PC-3 (cell line): ENCODE data around the gene KLHL40. TPM values are rescaled to one million over a fixed set of nuclear protein-coding genes. Genes with fewer than 3 reads are reported as not detected.

Source experiments
- ATAC-seq: fragments of 200-7000 bp; cut with Tn5 transposase; 2 replicates; pipeline ENCODE4 v1.9.1; 2020; ENCODE audit warnings: mild to moderate bottlenecking, moderate library complexity
- BruUV-seq: library from RNA; stranded (reverse); fragments of 400-500 nt; replicated peaks from 2 replicates; lab custom pipeline; 2021; lab: Mats Ljungman, UMichigan
- CTCF ChIA-PET: fragments of 300-600 bp; sonication (Branson Sonifier 250); formaldehyde crosslinking; loops from one replicate; lab custom pipeline; 2022; ENCODE audit warnings: antibody characterized with exemption; lab: Charles Lee
- POLR2A ChIA-PET: fragments of 300-600 bp; sonication (Branson Sonifier 250); formaldehyde crosslinking; loops from one replicate; lab custom pipeline; 2022; ENCODE audit warnings: antibody characterized with exemption; ENCODE audit not compliant: unreplicated experiment; lab: Charles Lee
- DNase-seq: peaks from one replicate; pipeline ENCODE4 v3.0.0-alpha.2; 2015
- H2AFZ ChIP-seq: fragments of 300-600 bp; sonication (generic); 2 replicates; pipeline ENCODE4 v1.6.0; 2016; ENCODE audit warnings: antibody characterized with exemption, low read length
- H3F3A ChIP-seq: fragments of 300-600 bp; sonication (generic); one replicate; pipeline ENCODE4 v1.6.0; 2017; ENCODE audit warnings: antibody characterized with exemption, low read length, control low read depth, mild to moderate bottlenecking; ENCODE audit not compliant: unreplicated experiment
- H3K27ac ChIP-seq: fragments of 300-600 bp; sonication (generic); 2 replicates; pipeline ENCODE4 v1.5.1; 2016; ENCODE audit warnings: mild to moderate bottlenecking, low read length
- H3K27me3 ChIP-seq: fragments of 300-600 bp; sonication (generic); 2 replicates; pipeline ENCODE4 v1.6.1; 2016; ENCODE audit warnings: low read length, mixed read lengths
- H3K36me3 ChIP-seq: fragments of 300-600 bp; sonication (generic); 2 replicates; pipeline ENCODE4 v1.6.1; 2016; ENCODE audit warnings: low read depth, mixed run types, low read length, mixed read lengths
- H3K4me1 ChIP-seq: fragments of 300-600 bp; sonication (generic); 2 replicates; pipeline ENCODE4 v1.5.1; 2016; ENCODE audit warnings: low read length; ENCODE audit not compliant: insufficient read depth
- H3K4me2 ChIP-seq: fragments of 300-600 bp; sonication (generic); 2 replicates; pipeline ENCODE4 v1.6.0; 2016; ENCODE audit warnings: low read length
- H3K4me3 ChIP-seq: fragments of 300-600 bp; sonication (generic); 2 replicates; pipeline ENCODE4 v1.5.1; 2016; ENCODE audit warnings: mild to moderate bottlenecking, low read length, mixed read lengths
- H3K79me2 ChIP-seq: fragments of 300-600 bp; sonication (generic); 2 replicates; pipeline ENCODE4 v1.6.1; 2017; ENCODE audit warnings: low read length, mixed read lengths
- H3K9ac ChIP-seq: fragments of 300-600 bp; sonication (generic); 2 replicates; pipeline ENCODE4 v1.6.0; 2016; ENCODE audit warnings: mild to moderate bottlenecking, low read length
- H3K9me2 ChIP-seq: fragments of 300-600 bp; sonication (generic); replicated peaks from 2 replicates; pipeline ENCODE4 v1.6.1; 2016; ENCODE audit warnings: mixed run types, low read length, mixed read lengths
- H3K9me3 ChIP-seq: fragments of 300-600 bp; sonication (generic); 2 replicates; pipeline ENCODE4 v1.6.1; 2016; ENCODE audit warnings: low read length, mixed read lengths
- H4K20me1 ChIP-seq: fragments of 300-600 bp; sonication (generic); 2 replicates; pipeline ENCODE4 v1.6.1; 2016; ENCODE audit warnings: low read length, mixed read lengths
- EZH2 ChIP-seq: fragments of 300-600 bp; sonication (generic); IDR thresholded peaks from one replicate; pipeline ENCODE4 v1.6.1; 2017; ENCODE audit warnings: antibody characterized with exemption, mild to moderate bottlenecking, low read length; ENCODE audit not compliant: unreplicated experiment
- EZH2phosphoT487 ChIP-seq: fragments of 300-600 bp; sonication (generic); IDR thresholded peaks from 2 replicates; pipeline ENCODE4 v1.6.1; 2018; ENCODE audit warnings: mild to moderate bottlenecking, antibody characterized with exemption, low read length, borderline replicate concordance
- intact Hi-C: fragments of 100-400 bp; cut with micrococcal nuclease; formaldehyde crosslinking; loops from 2 replicates; pipeline ENCODE4 v1.9.0; 2023
- total RNA-seq: library from RNA; depleted of rRNA; stranded (reverse); fragments of >200 nt; gene quantifications from 2 replicates; pipeline ENCODE4 v1.2.3, GENCODE V29; 2014
- TF ChIP-seq, protein P1 (sequence below): fragments of 300-600 bp; sonication (generic); conservative IDR thresholded peaks from 2 replicates; pipeline ENCODE4 v1.5.1; 2017; ENCODE audit warnings: antibody characterized with exemption, low read depth, mild to moderate bottlenecking, low read length

KLHL40 gene
- total RNA-seq, 1 experiment from 2014 or later, result not detected

DNA sequence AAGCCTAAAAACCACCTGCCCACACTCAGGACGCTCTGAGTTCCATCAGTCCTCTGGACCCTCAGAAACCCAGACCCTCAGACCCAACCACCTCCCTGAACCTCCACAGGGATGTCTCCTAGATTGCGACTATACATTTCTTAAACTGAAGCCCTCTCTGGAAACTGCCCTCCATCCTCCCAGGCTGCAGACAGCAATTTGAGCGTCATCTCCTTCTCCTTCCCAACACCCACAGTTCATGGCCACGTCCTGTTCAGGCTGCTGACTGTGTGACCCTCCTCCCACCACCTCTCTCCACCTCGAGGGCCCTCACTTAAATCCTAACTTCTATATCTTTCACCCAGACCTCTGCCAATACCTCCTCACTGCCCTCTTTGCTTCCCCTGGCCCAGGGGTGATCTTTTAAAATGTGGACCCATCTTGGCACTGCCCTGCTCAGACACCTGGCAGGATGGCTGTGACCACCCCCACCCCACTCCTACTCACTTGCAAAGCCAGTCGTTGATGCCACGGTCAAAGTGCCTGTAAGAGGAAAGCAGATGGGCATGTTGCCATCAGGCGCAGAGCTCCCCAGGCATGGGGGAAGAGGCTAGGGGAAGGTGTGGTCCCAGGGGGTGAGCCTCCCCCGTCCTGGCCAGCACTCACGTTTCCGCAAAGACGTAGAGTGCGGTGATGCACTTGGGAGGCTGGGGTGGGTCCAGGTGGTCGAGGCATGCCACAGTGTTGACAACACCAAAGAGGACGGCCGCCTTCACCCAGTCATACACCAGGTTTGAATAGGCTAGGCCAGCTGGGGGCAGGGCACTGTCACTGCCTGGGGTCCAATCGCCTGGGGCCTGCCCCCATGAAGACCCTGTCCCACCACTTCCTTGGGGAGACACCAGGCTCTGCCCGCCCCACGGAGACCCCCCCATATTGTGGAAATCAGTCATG is 11.3 kb downstream of the KLHL40 start:
- H3K4me3 ChIP-seq, result no peak overlapping the region
- no peaks in the 10 kb centered on the region for H3F3A ChIP-seq
- intact Hi-C loops, result no loop called here
- no peaks in the 10 kb centered on the region for H3K79me2 ChIP-seq
- no peaks in the 10 kb centered on the region for H3K9me2 ChIP-seq
- no peak overlapping the region for H2AFZ ChIP-seq
- TF ChIP-seq EZH2phosphoT487 (no peak), EZH2 (no peak)
- TF ChIP-seq, protein P1, sequence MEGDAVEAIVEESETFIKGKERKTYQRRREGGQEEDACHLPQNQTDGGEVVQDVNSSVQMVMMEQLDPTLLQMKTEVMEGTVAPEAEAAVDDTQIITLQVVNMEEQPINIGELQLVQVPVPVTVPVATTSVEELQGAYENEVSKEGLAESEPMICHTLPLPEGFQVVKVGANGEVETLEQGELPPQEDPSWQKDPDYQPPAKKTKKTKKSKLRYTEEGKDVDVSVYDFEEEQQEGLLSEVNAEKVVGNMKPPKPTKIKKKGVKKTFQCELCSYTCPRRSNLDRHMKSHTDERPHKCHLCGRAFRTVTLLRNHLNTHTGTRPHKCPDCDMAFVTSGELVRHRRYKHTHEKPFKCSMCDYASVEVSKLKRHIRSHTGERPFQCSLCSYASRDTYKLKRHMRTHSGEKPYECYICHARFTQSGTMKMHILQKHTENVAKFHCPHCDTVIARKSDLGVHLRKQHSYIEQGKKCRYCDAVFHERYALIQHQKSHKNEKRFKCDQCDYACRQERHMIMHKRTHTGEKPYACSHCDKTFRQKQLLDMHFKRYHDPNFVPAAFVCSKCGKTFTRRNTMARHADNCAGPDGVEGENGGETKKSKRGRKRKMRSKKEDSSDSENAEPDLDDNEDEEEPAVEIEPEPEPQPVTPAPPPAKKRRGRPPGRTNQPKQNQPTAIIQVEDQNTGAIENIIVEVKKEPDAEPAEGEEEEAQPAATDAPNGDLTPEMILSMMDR, result no peak
- ChIA-PET CTCF (no interaction called here), POLR2A (no interaction called here)
- H3K27me3 ChIP-seq, result no peaks in the 10 kb centered on the region
- H3K36me3 ChIP-seq, result no peaks in the 10 kb centered on the region
- H3K9me3 ChIP-seq, result no peaks in the 10 kb centered on the region
- H3K9ac ChIP-seq, result no peak overlapping the region
- ATAC-seq (no peak), DNase-seq (no peak)
- no peak overlapping the region for H3K27ac ChIP-seq
- no peaks in the 10 kb centered on the region for H3K4me1 ChIP-seq
- no TSS peak for BruUV-seq
- no peak overlapping the region for H3K4me2 ChIP-seq
- no peaks in the 10 kb centered on the region for H4K20me1 ChIP-seq

DNA sequence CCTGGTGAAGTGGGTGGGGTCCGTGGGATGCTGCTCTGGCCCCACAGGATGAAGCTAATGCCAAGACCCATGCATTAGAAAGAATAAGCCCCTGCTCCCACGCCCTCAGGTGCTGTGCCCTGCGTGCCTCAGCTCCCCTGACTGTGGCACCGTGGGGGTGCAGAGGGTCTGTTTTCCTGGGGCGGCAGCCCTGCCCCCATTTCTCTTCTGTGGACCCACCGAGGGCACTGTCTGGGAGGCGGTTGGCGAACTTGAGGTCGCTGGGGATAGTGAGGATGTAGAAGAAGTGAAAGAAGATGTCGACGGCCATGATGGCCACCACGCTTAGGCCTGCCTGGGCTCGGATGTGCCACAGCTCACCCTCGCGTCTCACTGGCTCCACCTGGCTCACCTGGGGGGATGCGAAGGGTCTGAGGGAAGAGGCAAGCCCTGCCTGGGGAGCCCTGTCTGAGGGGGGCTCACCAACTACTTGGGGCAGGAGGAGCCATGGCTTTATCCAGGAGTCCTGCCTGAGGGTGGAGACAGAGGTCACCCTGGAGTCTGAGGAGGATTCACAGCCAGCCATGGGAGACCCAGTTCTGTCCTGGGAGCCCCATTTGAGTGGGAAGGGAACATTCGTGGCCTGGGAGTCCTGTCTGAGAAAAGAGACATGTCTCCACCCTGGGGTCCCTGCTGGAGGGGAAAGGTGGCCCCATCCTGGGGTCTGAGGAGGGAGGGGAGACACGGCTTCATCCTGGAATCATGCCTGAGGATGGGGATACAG is 12.1 kb downstream of the KLHL40 start:
- intact Hi-C loops, result no loop called here
- ATAC-seq (no peak), DNase-seq (no peak)
- no peak overlapping the region for H3K4me3 ChIP-seq
- H4K20me1 ChIP-seq, result no peaks in the 10 kb centered on the region
- BruUV-seq, result no TSS peak
- H3K27me3 ChIP-seq, result no peaks in the 10 kb centered on the region
- H3K9ac ChIP-seq, result no peak overlapping the region
- no peak overlapping the region for H3K4me2 ChIP-seq
- H3K36me3 ChIP-seq, result no peaks in the 10 kb centered on the region
- POLR2A ChIA-PET, result no interaction called here
- H3K4me1 ChIP-seq, result no peaks in the 10 kb centered on the region
- TF ChIP-seq, protein P1, result no peak
- TF ChIP-seq EZH2phosphoT487 (no peak), EZH2 (no peak)
- CTCF ChIA-PET, result no interaction called here
- no peaks in the 10 kb centered on the region for H3F3A ChIP-seq
- no peak overlapping the region for H3K27ac ChIP-seq
- no peaks in the 10 kb centered on the region for H3K79me2 ChIP-seq
- no peaks in the 10 kb centered on the region for H3K9me2 ChIP-seq
- no peaks in the 10 kb centered on the region for H3K9me3 ChIP-seq
- no peak overlapping the region for H2AFZ ChIP-seq
